Anterior cingulate cortex (tissue), 58 donors: ENCODE data around the gene RTEL1.

ENCODE experiments used
- DNase-seq, 58 donors: peaks; one replicate each; lab custom pipeline; 2025; lab: John Stamatoyannopoulos, UW

The RTEL1 gene

DNA sequence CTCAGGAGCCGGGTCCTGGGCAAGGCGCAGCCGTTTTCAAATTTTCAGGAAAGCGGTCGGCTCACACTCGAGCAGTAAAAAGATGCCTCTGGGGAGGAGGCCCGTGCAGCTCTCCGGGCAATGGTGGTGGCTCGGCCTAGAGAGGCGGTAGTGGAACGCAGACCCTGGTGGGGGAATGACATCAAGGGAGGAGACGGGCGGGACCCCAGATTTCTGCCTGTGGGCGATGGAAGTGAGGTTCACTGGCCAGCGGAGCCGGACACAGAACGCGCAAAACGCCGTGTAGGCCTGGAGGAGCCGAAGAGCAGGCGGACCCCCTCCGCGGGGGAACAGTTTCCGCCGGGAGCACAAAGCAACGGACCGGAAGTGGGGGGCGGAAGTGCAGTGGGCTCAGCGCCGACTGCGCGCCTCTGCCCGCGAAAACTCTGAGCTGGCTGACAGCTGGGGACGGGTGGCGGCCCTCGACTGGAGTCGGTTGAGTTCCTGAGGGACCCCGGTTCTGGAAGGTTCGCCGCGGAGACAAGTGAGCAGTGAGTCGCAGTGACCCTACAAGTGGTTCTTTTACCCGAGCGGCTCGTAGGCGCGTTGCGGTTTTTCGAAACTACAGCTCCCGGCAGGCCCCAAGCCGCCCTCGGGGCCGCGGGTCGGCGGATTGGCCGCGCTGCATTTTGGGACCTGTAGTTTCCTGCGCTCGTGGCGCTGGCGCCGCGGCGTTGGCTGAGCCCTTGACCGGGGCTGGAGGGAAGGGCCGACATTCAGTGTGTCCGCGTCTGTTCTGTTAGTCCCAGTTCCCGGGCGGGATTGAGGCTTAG lies at the start of gene RTEL1:
Gene RTEL1 (plus strand): TSS at position 376 of the 812 bp plus-strand sequence. CDS start 1,091 bp downstream, outside the sequence.
- peak; percentile 58 to 98 (median 92) for DNase-seq

GRCh38 chr20:63610581-63611435 lies 47.3 kb upstream of the RTEL1 start:
- no peak for DNase-seq

- no peak for DNase-seq
Observed at GRCh38 chr20:63611646-63612045, 46.5 kb upstream of the RTEL1 start.

DNA sequence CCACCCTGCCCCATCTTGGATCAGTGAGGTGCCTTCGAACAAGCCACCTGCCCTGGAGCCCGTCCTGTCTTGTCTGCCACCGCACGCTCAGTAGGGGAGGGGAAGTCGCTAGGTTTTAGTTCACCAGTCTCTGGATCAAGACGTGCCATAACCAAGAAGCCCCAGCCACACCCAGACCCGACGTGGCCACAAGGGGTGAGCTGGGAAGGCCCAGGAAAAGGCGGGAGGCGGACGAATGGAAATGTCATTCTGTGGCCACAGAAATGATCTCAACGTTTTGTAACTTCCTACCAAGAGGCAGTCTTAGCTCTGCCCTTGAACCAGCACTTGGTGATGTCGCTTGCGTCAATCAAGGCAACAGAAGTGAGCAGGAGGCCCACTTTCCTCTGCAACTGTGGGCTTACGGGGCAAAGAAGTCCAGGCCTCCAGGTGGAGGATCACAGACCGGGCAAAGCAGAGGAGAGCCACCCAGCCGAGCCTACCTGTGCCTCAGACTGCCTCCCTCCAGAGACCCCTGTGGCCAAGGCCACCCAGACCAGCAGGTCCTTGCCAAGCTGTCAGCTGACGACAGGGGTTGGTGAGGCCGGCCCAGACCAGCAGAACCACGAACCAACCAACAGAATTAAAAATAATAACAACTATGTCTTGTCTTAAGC lies 45.7 kb upstream of the RTEL1 start:
- DNase-seq, result no peak

DNA sequence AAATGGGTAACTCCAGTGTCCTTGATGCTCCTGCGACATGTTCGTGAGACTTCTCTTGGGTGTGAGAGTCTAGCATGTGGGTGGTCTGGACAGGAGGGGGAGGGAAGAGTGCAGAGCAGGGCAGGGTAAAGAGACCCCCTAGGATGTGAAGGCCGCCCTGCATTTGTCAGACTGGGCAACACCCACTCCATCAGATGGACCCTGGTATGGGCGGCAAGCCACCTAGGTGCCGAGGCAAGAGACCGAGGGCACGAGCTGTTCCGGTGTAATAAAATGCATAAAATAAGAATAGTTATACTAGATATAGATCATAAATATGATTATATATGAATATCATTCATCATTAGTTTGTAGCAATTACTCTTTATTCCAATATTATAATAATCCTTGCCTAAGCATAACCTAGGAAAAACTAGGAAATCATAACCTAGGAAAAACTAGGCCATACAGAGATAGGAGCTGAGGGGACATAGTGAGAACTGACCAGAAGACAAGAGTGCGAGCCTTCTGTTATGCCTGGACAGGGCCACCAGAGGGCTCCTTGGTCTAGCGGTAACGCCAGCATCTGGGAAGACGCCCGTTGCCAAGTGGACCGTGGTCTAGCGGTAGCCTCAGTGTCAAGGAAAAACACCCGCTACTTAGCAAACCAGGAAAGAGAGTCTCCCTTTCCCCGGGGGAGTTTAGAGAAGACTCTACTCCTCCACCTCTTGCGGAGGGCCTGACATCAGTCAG lies 44.1 kb upstream of the RTEL1 start:
- peak in 1 of 58 donors; percentile 23 for DNase-seq

DNA sequence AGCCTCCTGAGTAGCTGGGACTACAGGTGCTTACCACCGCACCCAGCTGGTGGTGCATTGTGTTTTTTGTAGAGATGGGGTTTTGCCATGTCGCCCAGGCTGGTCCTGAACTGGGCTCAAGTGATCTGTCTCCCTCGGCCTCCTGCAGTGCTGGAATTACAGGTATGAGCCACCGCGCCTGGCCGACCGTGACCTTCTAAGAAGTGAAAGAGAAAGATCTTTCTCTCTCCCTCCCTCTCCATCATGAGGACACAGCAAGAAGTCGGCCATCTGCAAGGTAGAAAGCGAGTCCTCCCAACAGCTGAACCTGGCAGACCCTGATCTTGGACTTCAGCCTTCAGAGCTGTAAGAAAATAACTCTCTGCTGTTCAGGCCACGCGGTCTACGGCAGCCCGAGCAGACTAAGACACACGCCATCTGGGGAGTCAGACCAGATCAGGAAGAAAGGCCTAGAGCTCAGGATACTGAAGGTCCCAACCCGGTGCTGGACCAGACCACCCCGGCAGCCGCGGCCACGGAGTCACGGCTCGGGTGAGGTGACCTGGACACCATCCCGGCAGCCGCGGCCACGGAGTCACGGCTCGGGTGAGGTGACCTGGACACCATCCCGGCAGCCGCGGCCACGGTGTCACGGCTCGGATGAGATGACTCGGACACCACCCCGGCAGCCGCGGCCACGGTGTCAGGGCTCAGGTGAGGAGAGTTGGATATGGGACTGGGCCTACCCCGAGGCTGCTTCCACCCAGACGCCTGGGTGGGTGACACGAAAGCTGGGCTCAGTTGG lies 40.8 kb upstream of the RTEL1 start:
- no peak for DNase-seq

DNA sequence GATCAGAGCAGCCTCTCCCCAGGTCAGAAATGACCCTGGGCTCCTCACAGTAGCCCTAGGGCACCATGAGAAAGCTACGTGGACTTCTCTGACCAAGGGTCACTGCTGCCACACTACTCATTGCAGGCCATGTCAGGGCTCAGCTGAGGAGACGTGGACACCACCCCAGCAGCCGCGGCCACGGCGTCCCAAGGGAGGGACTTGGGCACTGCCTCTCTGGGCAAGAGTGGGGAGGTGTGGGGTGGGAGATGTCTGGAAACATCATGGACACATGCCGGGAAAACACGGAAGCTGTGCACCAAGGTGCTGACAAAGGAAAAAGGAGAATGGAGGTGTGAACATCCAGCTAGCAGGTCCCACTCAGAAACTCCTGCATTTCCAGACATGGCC lies 40.2 kb upstream of the RTEL1 start:
- DNase-seq, result no peak

DNA sequence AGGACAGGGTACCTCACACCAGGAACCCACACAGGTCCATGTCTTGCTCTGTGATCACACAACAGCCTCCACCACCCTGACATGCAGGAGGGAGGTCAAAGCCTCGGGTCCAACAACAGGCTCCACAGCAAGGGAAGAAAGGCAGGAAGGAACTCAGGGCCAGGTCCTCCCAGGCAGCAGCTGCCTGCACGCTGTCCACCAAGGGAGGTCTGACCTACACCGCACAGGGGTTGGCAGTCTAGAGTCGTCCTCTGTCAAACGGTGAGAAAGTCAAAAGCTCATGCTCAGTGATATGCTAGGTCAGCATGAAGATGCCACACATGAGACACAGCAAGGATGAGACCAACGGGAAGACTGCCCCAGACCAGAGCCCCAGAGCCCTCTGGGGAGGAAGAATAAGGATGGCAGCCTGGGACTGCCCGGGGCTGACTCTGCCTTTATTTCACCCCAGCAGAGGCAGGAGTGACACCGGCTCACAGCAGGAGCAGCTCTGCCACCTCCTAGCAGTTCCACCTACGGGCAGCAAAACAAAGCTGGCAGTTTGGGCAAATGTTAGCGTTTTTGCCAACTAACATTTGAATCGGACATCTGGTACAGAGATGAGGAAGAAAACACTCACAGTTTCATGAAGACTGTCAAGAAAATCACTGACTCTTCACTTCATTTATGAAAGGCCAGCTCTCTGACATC lies 39.7 kb upstream of the RTEL1 start:
- peak in 1 of 58 donors; percentile 44 for DNase-seq

DNA sequence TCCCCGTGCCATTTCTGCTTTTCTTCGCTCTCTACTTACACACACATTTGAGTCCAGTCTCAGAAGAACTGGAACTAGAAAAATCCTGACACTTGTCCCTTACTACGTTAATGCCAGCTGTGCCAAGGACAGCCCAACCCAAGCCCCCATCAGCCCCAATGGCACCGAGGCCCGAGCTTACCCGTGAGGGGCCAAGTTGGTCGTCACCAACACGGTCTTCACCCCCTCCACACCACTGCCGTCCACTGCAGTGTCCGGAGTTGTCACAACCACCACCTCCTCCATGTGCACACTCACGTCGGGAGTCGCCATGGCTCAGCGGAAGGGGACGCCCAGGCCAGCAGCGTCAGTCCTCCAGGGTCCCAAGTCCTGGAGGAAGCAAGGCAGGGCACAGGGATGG lies 39.0 kb upstream of the RTEL1 start:
- DNase-seq, result no peak

DNA sequence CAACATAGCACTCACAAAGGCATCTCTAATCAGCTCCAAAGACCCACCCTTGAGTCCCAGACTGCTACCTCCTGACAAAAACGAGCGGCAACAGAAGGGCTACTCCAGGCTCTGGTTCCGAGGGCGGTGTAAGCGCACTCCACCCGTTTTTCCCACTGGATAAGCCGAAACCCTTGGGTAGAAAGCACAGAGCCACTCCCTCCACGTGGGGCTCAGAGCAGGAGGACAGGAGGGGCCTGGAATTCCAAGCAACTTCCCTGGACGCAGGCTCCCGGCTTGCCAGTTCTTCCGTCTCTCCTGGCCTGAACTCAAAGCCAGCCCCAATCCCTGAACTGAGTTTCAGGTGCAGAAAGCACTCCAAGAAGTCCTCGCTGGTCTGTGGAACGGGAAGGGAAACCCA lies 38.6 kb upstream of the RTEL1 start:
- DNase-seq, result no peak

- no peak for DNase-seq
Observed at GRCh38 chr20:63620991-63621390, 37.1 kb upstream of the RTEL1 start.

GRCh38 chr20:63622096-63622495 lies 36.0 kb upstream of the RTEL1 start:
- DNase-seq, result no peak

GRCh38 chr20:63622732-63623131 lies 35.4 kb upstream of the RTEL1 start:
- no peak for DNase-seq

DNA sequence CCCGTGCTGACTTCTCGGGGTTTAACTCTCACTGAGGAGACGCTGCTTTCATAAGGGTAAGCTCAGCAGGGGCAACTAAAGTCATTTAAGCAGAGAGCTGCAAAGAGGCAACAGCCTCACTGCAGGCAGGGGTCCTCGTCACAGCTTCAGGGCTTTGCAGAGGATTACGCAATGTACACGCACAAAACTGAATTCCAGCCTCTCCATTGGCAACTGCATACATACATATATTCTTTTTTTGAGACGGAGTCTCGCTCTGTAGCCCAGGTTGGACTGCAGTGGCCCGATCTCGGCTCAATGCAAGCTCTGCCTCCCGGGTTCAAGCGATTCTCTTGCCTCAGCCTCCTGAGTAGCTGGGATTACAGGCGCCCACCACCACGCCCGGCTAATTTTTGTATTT lies 33.6 kb upstream of the RTEL1 start:
- no peak for DNase-seq

DNA sequence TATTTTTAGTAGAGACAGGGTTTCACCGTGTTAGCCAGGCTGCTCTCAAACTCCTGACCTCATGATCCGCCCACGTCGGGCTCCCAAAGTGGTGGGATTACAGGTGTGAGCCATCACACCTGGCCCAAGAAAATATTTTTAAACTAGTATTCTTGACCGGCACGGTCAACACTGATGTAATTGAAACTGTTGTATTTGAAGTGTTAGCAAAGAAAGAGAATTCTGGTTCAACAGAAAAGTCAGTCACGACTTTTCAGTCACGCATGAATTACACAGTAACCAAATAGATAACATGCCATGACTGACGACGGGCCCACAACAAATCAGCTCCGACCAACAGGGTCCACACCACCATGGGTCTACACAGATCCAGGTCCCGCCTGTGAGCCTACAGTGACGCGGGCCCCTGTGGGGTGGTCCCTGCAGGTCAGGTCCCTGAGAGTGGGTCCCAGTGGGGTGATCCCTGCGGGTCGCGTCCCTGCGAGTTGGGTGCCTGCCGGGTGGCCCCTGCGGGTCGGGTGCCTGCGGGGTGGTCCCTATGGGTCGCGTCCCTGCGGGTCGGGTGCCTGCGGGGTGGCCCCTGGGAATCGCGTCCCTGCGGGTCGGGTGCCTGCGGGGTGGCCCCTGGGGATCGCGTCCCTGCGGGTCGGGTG lies 32.2 kb upstream of the RTEL1 start:
- peak in 2 of 58 donors; percentile 17 to 20 for DNase-seq

- peak in 53 of 58 donors; percentile 44 to 92 (median 81) for DNase-seq
Observed at GRCh38 chr20:63626424-63627128, 31.5 kb upstream of the RTEL1 start, which contains the start of gene GMEB2. Gene GMEB2, minus strand, starts transcription at chr20:63627101. Its CDS starts 7,704 bp downstream, at chr20:63619397.

GRCh38 chr20:63627129-63627750 lies 30.9 kb upstream of the RTEL1 start:
- DNase-seq, result peak; percentile 42 to 94 (median 85)
